ENCODE results near the gene PLA2G5.

Gene PLA2G5

GRCh38 chr1:20079661-20080305, 9.8 kb downstream of the PLA2G5 start:
- no peak for TF ChIP-seq CTCF (IDR thresholded peaks at IDR 0.05; ENCODE audit: control insufficient read depth, extremely low read depth, insufficient read depth)
- DNase-seq (ENCODE audit: low read depth): no peak
- no peak overlapping the region for H3K4me3 ChIP-seq (ENCODE audit: low read depth, low read length)

GRCh38 chr1:20080441-20081352, 10.7 kb downstream of the PLA2G5 start:
- H3K4me3 ChIP-seq (ENCODE audit: low read depth, low read length): no peak overlapping the region
- no peak for TF ChIP-seq CTCF (IDR thresholded peaks at IDR 0.05; ENCODE audit: control insufficient read depth, extremely low read depth, insufficient read depth)
- DNase-seq (ENCODE audit: low read depth): no peak

GRCh38 chr1:20081353-20081810, 11.4 kb downstream of the PLA2G5 start:
- H3K4me3 ChIP-seq (ENCODE audit: low read depth, low read length): no peak overlapping the region

GRCh38 chr1:20082772-20083171, 12.8 kb downstream of the PLA2G5 start:
- no peak for TF ChIP-seq CTCF (IDR thresholded peaks at IDR 0.05; ENCODE audit: control insufficient read depth, extremely low read depth, insufficient read depth)
- DNase-seq (ENCODE audit: low read depth): no peak
- no peak overlapping the region for H3K4me3 ChIP-seq (ENCODE audit: low read depth, low read length)

More at GRCh38 chr1:20081353-20081810, 11.4 kb downstream of the PLA2G5 start:
- DNase-seq (ENCODE audit: low read depth): no peak
- TF ChIP-seq CTCF (IDR thresholded peaks at IDR 0.05; ENCODE audit: control insufficient read depth, extremely low read depth, insufficient read depth): no peak

- DNase-seq (ENCODE audit: low read depth): no peak
- H3K4me3 ChIP-seq (ENCODE audit: low read depth, low read length): no peak overlapping the region
- no peak for TF ChIP-seq CTCF (IDR thresholded peaks at IDR 0.05; ENCODE audit: control insufficient read depth, extremely low read depth, insufficient read depth)
Measured at GRCh38 chr1:20083178-20083944, 13.4 kb downstream of the PLA2G5 start.

- no peak for TF ChIP-seq CTCF (IDR thresholded peaks at IDR 0.05; ENCODE audit: control insufficient read depth, extremely low read depth, insufficient read depth)
- no peak for DNase-seq (ENCODE audit: low read depth)
- H3K4me3 ChIP-seq (ENCODE audit: low read depth, low read length): no peak overlapping the region
Measured at GRCh38 chr1:20086800-20087199, 16.8 kb downstream of the PLA2G5 start.

Measured in LNCaP clone FGC (cell line).